Gastrocnemius medialis (tissue), 4 donors: Measurements from ENCODE around the gene TSKS.

Experiments
- CTCF ChIP-seq, 5 experiments: fragments of 450-650 bp in 3 of 5; fragments of 200-600 bp in 2 of 5; sonication (generic) in 2 of 5; IDR thresholded peaks in 4 of 5; conservative IDR thresholded peaks in 1 of 5; 1 replicate in 4 of 5; 2 replicates in 1 of 5; pipeline ENCODE4 v1.5.1; 2016 to 2019; ENCODE audit warnings: antibody characterized with exemption in 5 of 5, mild to moderate bottlenecking in 3 of 5, moderate library complexity in 3 of 5
- POLR2A ChIP-seq, 2 donors: fragments of 450-650 bp; IDR thresholded peaks; one replicate each; pipeline ENCODE4 v1.6.1; 2017; ENCODE audit warnings: antibody characterized with exemption in 2 of 2, mild to moderate bottlenecking in 2 of 2, moderate library complexity in 2 of 2

GRCh38 chr19:49798574-49798973, 35.5 kb upstream of the TSKS start:
- TF ChIP-seq POLR2A (IDR thresholded peaks at IDR 0.05) (no peak), CTCF (IDR thresholded peaks at IDR 0.05 in 4 of 5, conservative IDR thresholded peaks at IDR 0.05 in 1 of 5) (no peak)
